ENCODE results near the gene R3HDML. TPM values are rescaled to one million over a fixed set of nuclear protein-coding genes. Genes with fewer than 3 reads are reported as not detected.
A peak's percentile ranks its signal among the peaks of the same experiment; 100 is the strongest.

R3HDML gene
- total RNA-seq, 2 donors from 2014 or later: not detected

GRCh38 chr20:44364780-44365179 lies 27.9 kb downstream of the R3HDML start:
- TF ChIP-seq CTCF (IDR thresholded peaks at IDR 0.05): no peak
- no peak for TF ChIP-seq POLR2A (IDR thresholded peaks at IDR 0.05)
- intact Hi-C loops (cut with DNase I): no loop called here
- H3K4me3 ChIP-seq: no peak overlapping the region
- 94% methylated on average over 6 of the region's 6 CpGs for WGBS, 2 donors
- no peak overlapping the region for H3K27ac ChIP-seq
- H3K27me3 ChIP-seq: no peaks in the 10 kb centered on the region
- DNase-seq (no peak), ATAC-seq (no peak)
- no peaks in the 10 kb centered on the region for H3K9me3 ChIP-seq
- H3K36me3 ChIP-seq (replicated peaks in 1 of 2; ENCODE audit: insufficient read depth in 1 of 2, low read depth in 2 of 2): no peaks in the 10 kb centered on the region
- peaks cover 19% of the 10 kb centered on the region for H3K4me1 ChIP-seq

GRCh38 chr20:44367746-44368145 lies 30.9 kb downstream of the R3HDML start:
- H3K27ac ChIP-seq: no peak overlapping the region
- no peak for DNase-seq
- intact Hi-C loops (cut with DNase I): no loop called here

DNA sequence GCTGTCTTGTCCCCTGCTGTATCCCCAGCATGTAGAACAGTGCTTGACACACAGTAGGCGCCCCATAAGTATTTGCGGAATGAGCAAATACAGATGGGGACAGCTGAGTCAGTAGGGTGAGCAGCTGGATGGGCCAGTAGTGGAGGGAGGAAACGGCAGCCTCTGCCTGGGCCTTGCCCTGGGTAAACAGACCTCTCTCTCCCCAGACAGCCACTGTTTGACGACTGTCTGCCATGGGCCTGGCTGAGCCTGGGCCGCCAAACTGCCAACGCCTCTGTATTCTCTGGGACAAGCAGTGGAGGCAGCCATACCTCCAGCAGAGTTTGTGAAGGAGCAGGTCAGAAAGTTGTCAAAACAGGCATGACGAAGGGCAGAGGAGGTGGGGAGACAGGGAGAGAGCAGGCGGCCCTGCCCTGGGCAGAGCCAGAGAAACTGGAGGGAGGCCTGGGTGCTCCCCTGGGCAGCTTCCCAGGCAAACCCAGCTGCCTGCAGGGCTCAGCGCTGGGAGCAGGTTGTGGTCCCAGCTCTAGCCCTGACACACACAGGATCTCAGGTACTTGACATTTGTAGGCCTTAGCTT lies 33.9 kb downstream of the R3HDML start:
- H3K9me3 ChIP-seq: no peaks in the 10 kb centered on the region
- DNase-seq: peak; percentile 47 to 71 (median 56)
- TF ChIP-seq POLR2A (IDR thresholded peaks at IDR 0.05) (no peak), CTCF (IDR thresholded peaks at IDR 0.05) (no peak)
- peaks cover 23% of the 10 kb centered on the region for H3K4me1 ChIP-seq
- H3K36me3 ChIP-seq (replicated peaks in 1 of 2; ENCODE audit: insufficient read depth in 1 of 2, low read depth in 2 of 2): no peaks in the 10 kb centered on the region
- intact Hi-C loops (cut with DNase I): no loop called here
- peak; percentile 76 for ATAC-seq
- 22 to 29% methylated on average over 8 to 9 of the region's 9 CpGs for WGBS, 2 donors
- peak overlapping the region; percentile 48 to 82 (median 72) for H3K27ac ChIP-seq
- no peak overlapping the region for H3K4me3 ChIP-seq
- no peaks in the 10 kb centered on the region for H3K27me3 ChIP-seq

More at GRCh38 chr20:44367746-44368145, 30.9 kb downstream of the R3HDML start:
- Histone ChIP-seq H3K4me3 (no peak overlapping the region), H3K36me3 (replicated peaks in 1 of 2; ENCODE audit: insufficient read depth in 1 of 2, low read depth in 2 of 2) (no peaks in the 10 kb centered on the region), H3K4me1 (peaks cover 30% of the 10 kb centered on the region), H3K9me3 (no peaks in the 10 kb centered on the region), H3K27me3 (no peaks in the 10 kb centered on the region)
- no peak for ATAC-seq
- 86 to 87% methylated on average over 6 of the region's 6 CpGs for WGBS, 2 donors
- TF ChIP-seq POLR2A (IDR thresholded peaks at IDR 0.05) (no peak), CTCF (IDR thresholded peaks at IDR 0.05) (no peak)

DNA sequence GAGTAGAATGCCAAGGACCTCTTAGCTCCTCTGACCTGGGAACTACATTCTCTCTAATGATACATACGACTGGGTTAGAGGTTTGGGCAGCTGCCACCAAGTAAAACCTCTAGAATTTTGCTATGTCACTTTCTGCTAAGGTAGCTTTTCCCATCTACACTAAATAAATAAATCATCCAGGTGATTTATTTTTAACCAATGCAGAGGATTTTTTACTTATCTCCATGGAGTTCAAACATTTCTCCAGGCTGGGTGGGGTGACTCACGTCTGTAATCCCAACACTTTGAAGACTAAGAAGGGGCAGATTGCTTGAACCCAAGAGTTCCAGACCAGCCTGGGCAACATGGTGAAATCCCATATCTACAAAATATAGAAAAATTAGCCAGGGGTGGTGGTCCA lies 45.8 kb downstream of the R3HDML start:
- WGBS, 2 donors: 15 to 24% methylated on average over 2 of the region's 2 CpGs
- H3K27ac ChIP-seq: no peak overlapping the region
- TF ChIP-seq POLR2A (IDR thresholded peaks at IDR 0.05): no peak
- TF ChIP-seq CTCF (IDR thresholded peaks at IDR 0.05): no peak
- no peaks in the 10 kb centered on the region for H3K36me3 ChIP-seq (replicated peaks in 1 of 2; ENCODE audit: insufficient read depth in 1 of 2, low read depth in 2 of 2)
- H3K9me3 ChIP-seq: no peaks in the 10 kb centered on the region
- DNase-seq (no peak), ATAC-seq (no peak)
- H3K4me1 ChIP-seq: peaks cover 11% of the 10 kb centered on the region
- intact Hi-C loops (cut with DNase I): loop anchor here (5.0 kb wide), 1 partner anchor 165 kb away; no protein-coding TSS in a partner anchor
- no peaks in the 10 kb centered on the region for H3K27me3 ChIP-seq
- no peak overlapping the region for H3K4me3 ChIP-seq
